ENCODE data around the gene GET4. TPM values are rescaled to one million over a fixed set of nuclear protein-coding genes. Genes with fewer than 3 reads are reported as not detected.

Gene GET4
- total and polyA plus RNA-seq, 2 of the 8 experiments (the other 6 are each of a cell fraction or from before 2014, with no cell fraction given): 56.7 to 74.1 TPM

- TF ChIP-seq SP4 (IDR thresholded peaks at IDR 0.05; ENCODE audit: low read length) (no peak), RXRA (IDR thresholded peaks at IDR 0.05; ENCODE audit: insufficient read depth, low read depth, low read length) (no peak)
These were observed 16.6 kb downstream of the GET4 start (continued) for GRCh38 chr7:892648-893593.

Measured in H1 (cell line).